ENCODE measurements around the gene FGD6.

FGD6 gene

GRCh38 chr12:95191060-95191696 is 26.1 kb downstream of the FGD6 start:
- TF ChIP-seq CTCF (IDR thresholded peaks at IDR 0.05; ENCODE audit: insufficient read depth, missing control alignments), result no peak
- no peak for FAIRE-seq
- DNase-seq (ENCODE audit: insufficient read length, low spot score), result no peak

- TF ChIP-seq CTCF (IDR thresholded peaks at IDR 0.05; ENCODE audit: insufficient read depth, missing control alignments), result no peak
- no peak for DNase-seq (ENCODE audit: insufficient read length, low spot score)
- FAIRE-seq, result no peak
Observed at GRCh38 chr12:95187865-95188415, 29.3 kb downstream of the FGD6 start.

- FAIRE-seq, result no peak
- no peak for DNase-seq (ENCODE audit: insufficient read length, low spot score)
- no peak for TF ChIP-seq CTCF (IDR thresholded peaks at IDR 0.05; ENCODE audit: insufficient read depth, missing control alignments)
Observed at GRCh38 chr12:95185854-95186253, 31.4 kb downstream of the FGD6 start.

- FAIRE-seq, result no peak
- DNase-seq (ENCODE audit: insufficient read length, low spot score), result no peak
- no peak for TF ChIP-seq CTCF (IDR thresholded peaks at IDR 0.05; ENCODE audit: insufficient read depth, missing control alignments)
Observed at GRCh38 chr12:95185072-95185471, 32.2 kb downstream of the FGD6 start.

GRCh38 chr12:95184121-95184520 is 33.1 kb downstream of the FGD6 start:
- no peak for TF ChIP-seq CTCF (IDR thresholded peaks at IDR 0.05; ENCODE audit: insufficient read depth, missing control alignments)
- no peak for FAIRE-seq
- no peak for DNase-seq (ENCODE audit: insufficient read length, low spot score)

- TF ChIP-seq CTCF (IDR thresholded peaks at IDR 0.05; ENCODE audit: insufficient read depth, missing control alignments), result no peak
- DNase-seq (ENCODE audit: insufficient read length, low spot score) (no peak), FAIRE-seq (no peak)
Observed at GRCh38 chr12:95182868-95183415, 34.3 kb downstream of the FGD6 start.

GRCh38 chr12:95181103-95181502 is 36.2 kb downstream of the FGD6 start:
- TF ChIP-seq CTCF (IDR thresholded peaks at IDR 0.05; ENCODE audit: insufficient read depth, missing control alignments), result no peak
- FAIRE-seq, result no peak
- no peak for DNase-seq (ENCODE audit: insufficient read length, low spot score)
